Neural progenitor cell (in vitro differentiated cells): ENCODE data around the gene MYOF. TPM values are rescaled to one million over a fixed set of nuclear protein-coding genes. Genes with fewer than 3 reads are reported as not detected.

Experiments used
- DNase-seq: peaks from one replicate; pipeline ENCODE4 v3.0.0-alpha.2; 2016; ENCODE audit warnings: low spot score
- H2AFZ ChIP-seq: fragments of 200-600 bp; sonication (generic); replicated peaks from 2 replicates; pipeline ENCODE4 v1.6.1; 2016; ENCODE audit warnings: antibody characterized with exemption
- H3F3A ChIP-seq: fragments of 200-600 bp; sonication (generic); 2 replicates; pipeline ENCODE4 v1.6.1; 2016; ENCODE audit warnings: antibody characterized with exemption, low read depth
- H3K27ac ChIP-seq: fragments of 200-600 bp; sonication (generic); 2 replicates; pipeline ENCODE4 v1.5.1; 2016; ENCODE audit warnings: mild to moderate bottlenecking
- H3K27me3 ChIP-seq: fragments of 200-600 bp; sonication (generic); 2 replicates; pipeline ENCODE4 v1.6.1; 2016; ENCODE audit warnings: mild to moderate bottlenecking, moderate library complexity
- H3K36me3 ChIP-seq: fragments of 200-600 bp; sonication (generic); 2 replicates; pipeline ENCODE4 v1.5.1; 2016
- H3K4me1 ChIP-seq: fragments of 200-600 bp; sonication (generic); 2 replicates; pipeline ENCODE4 v1.6.1; 2016; ENCODE audit warnings: mixed run types
- H3K4me2 ChIP-seq: fragments of 200-600 bp; sonication (generic); 2 replicates; pipeline ENCODE4 v1.6.1; 2016
- H3K4me3 ChIP-seq: fragments of 200-600 bp; sonication (generic); 2 replicates; pipeline ENCODE4 v1.5.1; 2016
- H3K79me2 ChIP-seq: fragments of 200-600 bp; sonication (generic); 2 replicates; pipeline ENCODE4 v1.6.1; 2016; ENCODE audit warnings: low read depth
- H3K9ac ChIP-seq: fragments of 200-600 bp; sonication (generic); 2 replicates; pipeline ENCODE4 v1.6.1; 2016
- H3K9me3 ChIP-seq: fragments of 200-600 bp; sonication (generic); 2 replicates; pipeline ENCODE4 v1.5.1; 2016; ENCODE audit warnings: low read depth
- H4K20me1 ChIP-seq: fragments of 200-600 bp; sonication (generic); 2 replicates; pipeline ENCODE4 v1.6.1; 2016; ENCODE audit warnings: low read depth
- H3K27ac Mint-ChIP-seq: 3 replicates; pipeline ENCODE4 v1.8.0; 2021; ENCODE audit warnings: mixed read lengths
- H3K27me3 Mint-ChIP-seq: 2 replicates; pipeline ENCODE4 v1.8.0; 2022; ENCODE audit warnings: low read depth, mild to moderate bottlenecking, inconsistent platforms, moderate library complexity, mixed read lengths; ENCODE audit not compliant: insufficient read depth
- H3K36me3 Mint-ChIP-seq: 3 replicates; pipeline ENCODE4 v1.8.0; 2021; ENCODE audit warnings: mixed read lengths
- H3K4me1 Mint-ChIP-seq: 3 replicates; pipeline ENCODE4 v1.8.0; 2021; ENCODE audit warnings: mixed read lengths
- H3K4me3 Mint-ChIP-seq: 3 replicates; pipeline ENCODE4 v1.8.0; 2021; ENCODE audit warnings: mild to moderate bottlenecking, moderate library complexity, mixed read lengths
- H3K9me3 Mint-ChIP-seq: 3 replicates; pipeline ENCODE4 v1.8.0; 2020; ENCODE audit warnings: mixed read lengths
- EZH2 ChIP-seq: fragments of 200-600 bp; sonication (generic); IDR thresholded peaks from 2 replicates; pipeline ENCODE4 v1.6.1; 2017; ENCODE audit warnings: antibody characterized with exemption, mild to moderate bottlenecking, moderate library complexity
- EZH2phosphoT487 ChIP-seq: fragments of 200-600 bp; sonication (generic); IDR thresholded peaks from 2 replicates; pipeline ENCODE4 v1.6.1; 2017; ENCODE audit warnings: antibody characterized with exemption
- total RNA-seq: library from RNA; depleted of rRNA; stranded (reverse); fragments of >200 nt; gene quantifications from 2 replicates; pipeline ENCODE4 v1.2.3, GENCODE V29; 2015; ENCODE audit warnings: low replicate concordance
- TF ChIP-seq, protein P1 (sequence below): fragments of 200-600 bp; sonication (generic); IDR thresholded peaks from 2 replicates; pipeline ENCODE4 v1.5.1; 2017; ENCODE audit warnings: antibody characterized with exemption, mild to moderate bottlenecking

The MYOF gene
- total RNA-seq, 1 donor from 2014 or later: 1.6 TPM

GRCh38 chr10:93515071-93516005 lies 33.2 kb upstream of the MYOF start:
- no peak overlapping the region for H3K27ac Mint-ChIP-seq
- peaks cover 5% of the 10 kb centered on the region for H3K9me3 Mint-ChIP-seq
- Histone ChIP-seq H3K27ac (no peak overlapping the region), H4K20me1 (no peaks in the 10 kb centered on the region), H3K79me2 (no peaks in the 10 kb centered on the region), H3F3A (peaks cover 5% of the 10 kb centered on the region), H3K4me2 (no peak overlapping the region), H2AFZ (no peak overlapping the region), H3K36me3 (peaks cover 33% of the 10 kb centered on the region), H3K27me3 (no peaks in the 10 kb centered on the region), H3K4me1 (no peaks in the 10 kb centered on the region), H3K9ac (no peak overlapping the region), H3K9me3 (peaks cover 3% of the 10 kb centered on the region), H3K4me3 (no peak overlapping the region)
- no peaks in the 10 kb centered on the region for H3K4me1 Mint-ChIP-seq
- H3K27me3 Mint-ChIP-seq: no peaks in the 10 kb centered on the region
- TF ChIP-seq, protein P1, sequence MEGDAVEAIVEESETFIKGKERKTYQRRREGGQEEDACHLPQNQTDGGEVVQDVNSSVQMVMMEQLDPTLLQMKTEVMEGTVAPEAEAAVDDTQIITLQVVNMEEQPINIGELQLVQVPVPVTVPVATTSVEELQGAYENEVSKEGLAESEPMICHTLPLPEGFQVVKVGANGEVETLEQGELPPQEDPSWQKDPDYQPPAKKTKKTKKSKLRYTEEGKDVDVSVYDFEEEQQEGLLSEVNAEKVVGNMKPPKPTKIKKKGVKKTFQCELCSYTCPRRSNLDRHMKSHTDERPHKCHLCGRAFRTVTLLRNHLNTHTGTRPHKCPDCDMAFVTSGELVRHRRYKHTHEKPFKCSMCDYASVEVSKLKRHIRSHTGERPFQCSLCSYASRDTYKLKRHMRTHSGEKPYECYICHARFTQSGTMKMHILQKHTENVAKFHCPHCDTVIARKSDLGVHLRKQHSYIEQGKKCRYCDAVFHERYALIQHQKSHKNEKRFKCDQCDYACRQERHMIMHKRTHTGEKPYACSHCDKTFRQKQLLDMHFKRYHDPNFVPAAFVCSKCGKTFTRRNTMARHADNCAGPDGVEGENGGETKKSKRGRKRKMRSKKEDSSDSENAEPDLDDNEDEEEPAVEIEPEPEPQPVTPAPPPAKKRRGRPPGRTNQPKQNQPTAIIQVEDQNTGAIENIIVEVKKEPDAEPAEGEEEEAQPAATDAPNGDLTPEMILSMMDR: no peak
- TF ChIP-seq EZH2 (no peak), EZH2phosphoT487 (no peak)
- DNase-seq: no peak
- H3K36me3 Mint-ChIP-seq: peaks cover 47% of the 10 kb centered on the region
- H3K4me3 Mint-ChIP-seq: no peak overlapping the region

DNA sequence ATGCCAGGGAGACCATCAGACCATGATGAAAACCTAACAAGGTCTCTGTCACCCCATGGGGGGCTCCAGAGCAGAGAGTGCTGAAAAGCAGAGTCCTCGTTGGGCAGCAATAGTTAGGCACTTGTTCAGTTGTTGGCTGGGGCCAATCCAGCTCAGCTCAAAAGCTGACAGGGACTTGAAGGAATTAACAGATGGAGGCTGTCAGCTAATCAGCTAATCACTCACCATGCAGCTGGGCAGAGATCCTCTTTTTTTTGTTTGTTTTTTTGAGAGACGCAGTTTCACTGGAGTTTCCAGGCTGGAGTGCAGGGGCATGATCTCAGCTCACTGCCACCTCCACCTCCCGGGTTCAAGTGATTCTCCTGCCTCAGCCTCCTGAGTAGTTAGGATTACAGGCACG lies 32.4 kb upstream of the MYOF start:
- Mint-ChIP-seq H3K36me3 (peaks cover 43% of the 10 kb centered on the region), H3K4me1 (no peaks in the 10 kb centered on the region), H3K9me3 (peaks cover under 1% of the 10 kb centered on the region), H3K27me3 (no peaks in the 10 kb centered on the region), H3K27ac (no peak overlapping the region), H3K4me3 (no peak overlapping the region)
- TF ChIP-seq, protein P1: no peak
- no peak for TF ChIP-seq EZH2
- no peak for TF ChIP-seq EZH2phosphoT487
- Histone ChIP-seq H3K4me3 (no peak overlapping the region), H3K36me3 (peaks cover 25% of the 10 kb centered on the region), H4K20me1 (no peaks in the 10 kb centered on the region), H3F3A (peaks cover 6% of the 10 kb centered on the region), H3K27ac (no peak overlapping the region), H3K4me2 (no peak overlapping the region), H3K4me1 (no peaks in the 10 kb centered on the region), H3K9me3 (no peaks in the 10 kb centered on the region), H2AFZ (no peak overlapping the region), H3K27me3 (no peaks in the 10 kb centered on the region), H3K9ac (no peak overlapping the region), H3K79me2 (no peaks in the 10 kb centered on the region)
- no peak for DNase-seq

DNA sequence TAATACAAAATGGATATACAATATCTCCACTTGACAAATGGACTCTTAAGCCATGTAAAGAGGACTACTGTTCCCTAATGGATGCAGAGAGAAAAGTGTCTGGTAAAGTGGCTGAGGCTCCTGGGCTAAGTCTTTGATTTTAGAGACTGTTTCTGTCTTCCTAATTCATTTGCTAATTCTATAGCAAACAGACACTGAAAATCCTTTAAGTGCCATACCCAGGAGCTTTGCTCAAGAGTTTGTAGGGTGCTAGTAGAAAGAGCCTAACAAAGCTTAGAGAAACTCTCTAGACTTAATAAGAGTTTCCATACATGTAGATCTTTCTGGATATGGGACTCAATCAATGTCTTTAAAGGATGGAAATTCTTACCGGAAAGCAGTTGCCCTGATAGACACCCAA lies 31.0 kb upstream of the MYOF start:
- no peak overlapping the region for H3K9ac ChIP-seq

More for the DNA sequence above, 31.0 kb upstream of the MYOF start:
- H4K20me1 ChIP-seq: no peaks in the 10 kb centered on the region
- H2AFZ ChIP-seq: no peak overlapping the region
- no peaks in the 10 kb centered on the region for H3K27me3 Mint-ChIP-seq
- H3K4me3 ChIP-seq: no peak overlapping the region
- no peaks in the 10 kb centered on the region for H3K4me1 ChIP-seq
- peaks cover 27% of the 10 kb centered on the region for H3K36me3 ChIP-seq
- no peaks in the 10 kb centered on the region for H3K27me3 ChIP-seq
- no peaks in the 10 kb centered on the region for H3K4me1 Mint-ChIP-seq
- no peaks in the 10 kb centered on the region for H3K9me3 ChIP-seq
- H3F3A ChIP-seq: peaks cover 6% of the 10 kb centered on the region
- peaks cover 31% of the 10 kb centered on the region for H3K36me3 Mint-ChIP-seq
- no peak for DNase-seq
- no peaks in the 10 kb centered on the region for H3K9me3 Mint-ChIP-seq
- H3K27ac Mint-ChIP-seq: no peak overlapping the region
- TF ChIP-seq EZH2: no peak
- TF ChIP-seq EZH2phosphoT487: no peak
- TF ChIP-seq, protein P1: no peak
- H3K27ac ChIP-seq: no peak overlapping the region
- H3K4me2 ChIP-seq: no peak overlapping the region
- no peaks in the 10 kb centered on the region for H3K79me2 ChIP-seq
- H3K4me3 Mint-ChIP-seq: no peak overlapping the region
